Measurements from ENCODE around the gene MDH1. TPM values are rescaled to one million over a fixed set of nuclear protein-coding genes. Genes with fewer than 3 reads are reported as not detected.

The MDH1 gene
- total RNA-seq, 1 donor from 2014 or later = 123 TPM

- Histone ChIP-seq H3K4me1 (no peaks in the 10 kb centered on the region), H3K9me3 (no peaks in the 10 kb centered on the region), H3K4me3 (no peak overlapping the region), H3K36me3 (no peaks in the 10 kb centered on the region), H3K27me3 (ENCODE audit: low read depth) (no peaks in the 10 kb centered on the region), H3K27ac (no peak overlapping the region)
- DNase-seq (no peak), ATAC-seq (peak in 1 of 2 donors; percentile 11)
- intact Hi-C loops (cut with DNase I) = no loop called here
- TF ChIP-seq, protein P1, sequence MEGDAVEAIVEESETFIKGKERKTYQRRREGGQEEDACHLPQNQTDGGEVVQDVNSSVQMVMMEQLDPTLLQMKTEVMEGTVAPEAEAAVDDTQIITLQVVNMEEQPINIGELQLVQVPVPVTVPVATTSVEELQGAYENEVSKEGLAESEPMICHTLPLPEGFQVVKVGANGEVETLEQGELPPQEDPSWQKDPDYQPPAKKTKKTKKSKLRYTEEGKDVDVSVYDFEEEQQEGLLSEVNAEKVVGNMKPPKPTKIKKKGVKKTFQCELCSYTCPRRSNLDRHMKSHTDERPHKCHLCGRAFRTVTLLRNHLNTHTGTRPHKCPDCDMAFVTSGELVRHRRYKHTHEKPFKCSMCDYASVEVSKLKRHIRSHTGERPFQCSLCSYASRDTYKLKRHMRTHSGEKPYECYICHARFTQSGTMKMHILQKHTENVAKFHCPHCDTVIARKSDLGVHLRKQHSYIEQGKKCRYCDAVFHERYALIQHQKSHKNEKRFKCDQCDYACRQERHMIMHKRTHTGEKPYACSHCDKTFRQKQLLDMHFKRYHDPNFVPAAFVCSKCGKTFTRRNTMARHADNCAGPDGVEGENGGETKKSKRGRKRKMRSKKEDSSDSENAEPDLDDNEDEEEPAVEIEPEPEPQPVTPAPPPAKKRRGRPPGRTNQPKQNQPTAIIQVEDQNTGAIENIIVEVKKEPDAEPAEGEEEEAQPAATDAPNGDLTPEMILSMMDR (IDR thresholded peaks at IDR 0.05) = no peak
Observed at GRCh38 chr2:63581298-63581961, 7.3 kb upstream of the MDH1 start.

DNA sequence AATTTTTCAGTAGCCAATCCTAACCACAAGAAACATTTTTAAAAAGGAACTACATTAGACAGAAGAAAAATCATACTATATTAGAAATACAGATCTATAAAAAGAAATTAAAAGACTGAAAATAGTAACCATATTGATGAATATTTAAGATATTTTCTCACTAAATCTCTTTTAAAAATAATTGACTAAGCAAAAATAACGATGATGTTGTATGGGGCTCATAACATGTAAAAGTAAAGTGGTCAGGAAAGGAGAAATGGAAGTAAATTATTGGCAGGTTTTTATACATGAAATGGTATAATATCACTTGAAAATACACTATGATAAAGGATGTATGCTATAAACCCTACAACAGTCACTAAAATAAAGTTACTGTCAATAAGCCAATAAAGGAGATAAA is 5.9 kb upstream of the MDH1 start:
- H3K4me1 ChIP-seq = peaks cover 10% of the 10 kb centered on the region
- H3K27me3 ChIP-seq (ENCODE audit: low read depth) = no peaks in the 10 kb centered on the region
- DNase-seq (no peak), ATAC-seq (no peak)
- intact Hi-C loops (cut with DNase I) = no loop called here
- no peaks in the 10 kb centered on the region for H3K9me3 ChIP-seq
- no peaks in the 10 kb centered on the region for H3K36me3 ChIP-seq
- TF ChIP-seq, protein P1 (IDR thresholded peaks at IDR 0.05) = no peak
- H3K27ac ChIP-seq = no peak overlapping the region
- no peak overlapping the region for H3K4me3 ChIP-seq

- TF ChIP-seq, protein P1 (IDR thresholded peaks at IDR 0.05) = no peak
- ATAC-seq (no peak), DNase-seq (no peak)
Observed at GRCh38 chr2:63587814-63588384, 864 bp upstream of the MDH1 start.

GRCh38 chr2:63589148-63589958 is 590 bp downstream of the MDH1 start:
- Histone ChIP-seq H3K36me3 (peaks cover 15% of the 10 kb centered on the region), H3K9me3 (no peaks in the 10 kb centered on the region), H3K27ac (peak overlapping the region; percentile 82), H3K4me3 (peak overlapping the region; percentile 94), H3K4me1 (peaks cover 40% of the 10 kb centered on the region), H3K27me3 (ENCODE audit: low read depth) (no peaks in the 10 kb centered on the region)
- intact Hi-C loops (cut with DNase I) = no loop called here
- TF ChIP-seq, protein P1 (IDR thresholded peaks at IDR 0.05) = no peak
- peak; percentile 14 to 38 for ATAC-seq
- no peak for DNase-seq

More at GRCh38 chr2:63587814-63588384, 864 bp upstream of the MDH1 start:
- Histone ChIP-seq H3K36me3 (peaks cover under 1% of the 10 kb centered on the region), H3K27me3 (ENCODE audit: low read depth) (no peaks in the 10 kb centered on the region), H3K27ac (peak overlapping the region; percentile 82), H3K4me1 (peaks cover 40% of the 10 kb centered on the region), H3K4me3 (peak overlapping the region; percentile 94), H3K9me3 (no peaks in the 10 kb centered on the region)
- intact Hi-C loops (cut with DNase I) = no loop called here

GRCh38 chr2:63590626-63591408 is 2.1 kb downstream of the MDH1 start:
- Histone ChIP-seq H3K27me3 (ENCODE audit: low read depth) (no peaks in the 10 kb centered on the region), H3K27ac (no peak overlapping the region), H3K36me3 (peaks cover 30% of the 10 kb centered on the region), H3K9me3 (no peaks in the 10 kb centered on the region), H3K4me3 (no peak overlapping the region), H3K4me1 (peaks cover 40% of the 10 kb centered on the region)
- ATAC-seq = no peak
- no peak for DNase-seq
- intact Hi-C loops (cut with DNase I) = no loop called here
- TF ChIP-seq, protein P1 (IDR thresholded peaks at IDR 0.05) = no peak
